ENCODE data around the gene GPR17.

The GPR17 gene

GRCh38 chr2:127656569-127657231, 10.7 kb downstream of the GPR17 start:
- DNase-seq = no peak

- DNase-seq = no peak
Observed at GRCh38 chr2:127657232-127657595, 11.3 kb downstream of the GPR17 start.

- DNase-seq = no peak
Observed at GRCh38 chr2:127658146-127658545, 12.2 kb downstream of the GPR17 start.

GRCh38 chr2:127658641-127659407, 12.9 kb downstream of the GPR17 start:
- DNase-seq = no peak

GRCh38 chr2:127659408-127660290, 13.7 kb downstream of the GPR17 start:
- no peak for DNase-seq

GRCh38 chr2:127660291-127660578, 14.3 kb downstream of the GPR17 start:
- DNase-seq = no peak

GRCh38 chr2:127661072-127661649, 15.2 kb downstream of the GPR17 start:
- no peak for DNase-seq

GRCh38 chr2:127661949-127662510, 16.1 kb downstream of the GPR17 start:
- peak; percentile 15 for DNase-seq

- no peak for DNase-seq
Observed at GRCh38 chr2:127662937-127663565, 17.1 kb downstream of the GPR17 start.

- no peak for DNase-seq
Observed at GRCh38 chr2:127663566-127664064, 17.7 kb downstream of the GPR17 start.

GRCh38 chr2:127664065-127664894, 18.3 kb downstream of the GPR17 start:
- DNase-seq = no peak

- DNase-seq = no peak
Observed at GRCh38 chr2:127664895-127665225, 18.9 kb downstream of the GPR17 start.

- no peak for DNase-seq
Observed at GRCh38 chr2:127665267-127665893, 19.4 kb downstream of the GPR17 start.

- DNase-seq = no peak
Observed at GRCh38 chr2:127669056-127669455, 23.1 kb downstream of the GPR17 start.

- DNase-seq = no peak
Observed at GRCh38 chr2:127670055-127670956, 24.4 kb downstream of the GPR17 start.

GRCh38 chr2:127670957-127671290, 25.0 kb downstream of the GPR17 start:
- DNase-seq = no peak

GRCh38 chr2:127671557-127672302, 25.8 kb downstream of the GPR17 start:
- no peak for DNase-seq

- no peak for DNase-seq
Observed at GRCh38 chr2:127672341-127673224, 26.6 kb downstream of the GPR17 start.
